IPS DF 6.9 (cell line): ENCODE data around the gene WDR81.
"Not testable (repeated sequence)": the region's sequence is repeated elsewhere in the genome, so short reads cannot be mapped to it uniquely, and the experiment has no call there.

Experiments used
- DNase-seq: peaks from one replicate; pipeline ENCODE4 v3.0.0-alpha.2; 2013; ENCODE audit warnings: low read depth, low spot score
- H3K27ac ChIP-seq: one replicate; pipeline ENCODE4 v1.5.1; 2013; ENCODE audit warnings: low read length, control low read depth
- H3K27me3 ChIP-seq: 2 replicates; pipeline ENCODE4 v1.6.1; 2013; ENCODE audit warnings: mild to moderate bottlenecking, low read length; ENCODE audit not compliant: control insufficient read depth, insufficient read depth
- H3K36me3 ChIP-seq: 2 replicates; pipeline ENCODE4 v1.6.1; 2013; ENCODE audit warnings: low read length; ENCODE audit not compliant: control insufficient read depth, insufficient read depth
- H3K4me1 ChIP-seq: 2 replicates; pipeline ENCODE4 v1.6.1; 2013; ENCODE audit warnings: low read length; ENCODE audit not compliant: control insufficient read depth, insufficient read depth
- H3K4me3 ChIP-seq: 2 replicates; pipeline ENCODE4 v1.5.1; 2013; ENCODE audit warnings: mild to moderate bottlenecking, low read length
- H3K9me3 ChIP-seq: 2 replicates; pipeline ENCODE4 v1.6.1; 2013; ENCODE audit warnings: low read length, inconsistent platforms; ENCODE audit not compliant: control insufficient read depth, insufficient read depth
- whole genome bisulfite sequencing: extraction: QIAGEN DNeasy Blood & Tissue Kit; methylation state at CpG from one replicate; pipeline ENCODE4 v1.1.7; 2013; ENCODE audit warnings: mixed read lengths, missing lambda C conversion rate; ENCODE audit not compliant: insufficient read length, insufficient coverage; 5-methylcytosine and 5-hydroxymethylcytosine counted together

Gene WDR81

DNA sequence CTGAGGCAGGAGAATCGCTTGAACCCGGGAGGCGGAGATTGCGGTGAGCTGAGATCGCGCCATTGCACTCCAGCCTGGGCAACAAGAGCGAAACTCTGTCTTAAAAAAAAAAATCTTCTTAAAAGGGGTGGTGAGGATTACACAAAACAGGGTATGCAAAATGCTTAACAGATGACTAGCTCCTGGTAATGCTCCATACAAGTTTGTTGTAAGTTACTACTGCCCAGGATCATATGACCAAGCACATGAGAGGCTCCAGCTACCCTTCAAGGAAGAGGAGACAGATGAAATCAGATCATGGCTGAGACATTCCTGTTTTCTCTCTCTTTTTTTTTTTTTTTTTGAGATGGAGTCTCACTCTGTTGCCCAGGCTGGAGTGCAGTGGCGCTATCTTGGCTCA lies 2.5 kb upstream of the WDR81 start:
- H3K4me1 ChIP-seq, DNase-seq, H3K36me3 ChIP-seq, H3K27ac ChIP-seq, H3K9me3 ChIP-seq, H3K4me3 ChIP-seq, H3K27me3 ChIP-seq: not testable (repeated sequence)
- whole genome bisulfite sequencing = no CpG with 5 or more reads among the region's 8 CpGs

DNA sequence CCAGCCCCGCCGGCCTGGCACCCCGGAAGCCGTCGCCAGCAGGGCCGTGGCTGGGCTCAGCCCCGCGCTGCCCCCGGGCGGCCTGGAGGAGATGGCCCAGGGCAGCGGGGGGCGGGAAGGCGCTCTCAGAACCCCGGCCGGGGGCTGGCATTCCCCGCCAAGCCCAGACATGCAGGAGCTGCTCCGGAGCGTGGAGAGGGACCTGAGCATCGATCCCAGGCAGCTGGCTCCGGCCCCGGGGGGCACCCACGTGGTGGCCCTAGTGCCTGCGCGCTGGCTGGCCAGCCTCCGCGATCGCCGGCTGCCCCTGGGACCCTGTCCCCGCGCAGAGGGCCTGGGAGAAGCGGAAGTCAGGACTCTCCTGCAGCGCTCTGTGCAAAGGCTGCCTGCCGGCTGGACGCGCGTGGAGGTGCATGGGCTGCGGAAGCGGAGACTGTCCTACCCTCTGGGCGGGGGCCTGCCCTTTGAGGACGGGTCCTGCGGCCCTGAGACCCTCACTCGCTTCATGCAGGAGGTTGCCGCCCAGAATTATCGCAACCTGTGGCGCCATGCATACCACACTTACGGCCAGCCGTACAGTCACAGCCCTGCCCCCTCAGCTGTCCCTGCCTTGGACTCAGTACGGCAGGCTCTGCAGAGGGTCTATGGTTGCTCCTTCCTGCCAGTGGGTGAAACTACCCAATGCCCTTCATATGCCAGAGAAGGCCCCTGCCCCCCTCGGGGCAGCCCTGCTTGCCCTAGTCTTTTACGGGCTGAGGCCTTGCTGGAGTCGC lies 551 bp downstream of the WDR81 start:
- H3K9me3 ChIP-seq = no peaks in the 10 kb centered on the region
- no peak for DNase-seq
- no CpG with 5 or more reads among the region's 51 CpGs for WGBS
- H3K27me3 ChIP-seq = no peaks in the 10 kb centered on the region
- no peaks in the 10 kb centered on the region; the same call in 1 of the 2 replicates for H3K36me3 ChIP-seq
- no peaks in the 10 kb centered on the region; the same call in 1 of the 2 replicates for H3K4me1 ChIP-seq
- H3K27ac ChIP-seq = no peak overlapping the region
- H3K4me3 ChIP-seq = peak overlapping the region; percentile 57

DNA sequence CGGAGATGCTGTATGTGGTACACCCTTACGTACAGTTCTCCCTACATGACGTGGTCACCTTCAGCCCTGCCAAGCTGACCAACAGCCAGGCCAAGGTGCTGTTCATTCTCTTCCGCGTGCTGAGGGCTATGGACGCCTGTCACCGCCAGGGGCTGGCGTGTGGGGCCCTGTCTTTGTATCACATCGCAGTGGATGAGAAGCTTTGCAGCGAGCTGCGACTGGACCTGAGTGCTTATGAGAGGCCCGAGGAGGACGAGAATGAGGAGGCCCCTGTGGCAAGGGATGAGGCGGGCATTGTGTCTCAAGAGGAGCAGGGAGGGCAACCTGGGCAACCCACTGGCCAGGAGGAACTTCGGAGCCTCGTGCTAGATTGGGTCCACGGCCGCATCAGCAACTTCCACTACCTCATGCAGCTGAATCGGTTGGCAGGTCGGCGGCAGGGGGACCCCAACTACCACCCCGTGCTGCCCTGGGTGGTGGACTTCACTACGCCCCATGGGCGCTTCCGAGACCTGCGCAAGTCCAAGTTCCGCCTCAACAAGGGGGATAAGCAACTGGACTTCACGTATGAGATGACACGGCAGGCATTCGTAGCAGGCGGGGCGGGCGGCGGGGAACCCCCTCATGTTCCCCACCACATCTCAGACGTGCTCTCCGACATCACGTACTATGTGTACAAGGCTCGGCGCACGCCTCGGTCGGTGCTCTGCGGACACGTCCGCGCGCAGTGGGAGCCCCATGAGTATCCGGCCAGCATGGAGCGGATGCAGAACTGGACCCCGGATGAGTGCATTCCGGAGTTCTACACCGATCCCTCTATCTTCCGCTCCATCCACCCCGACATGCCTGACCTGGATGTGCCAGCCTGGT lies 1.4 kb downstream of the WDR81 start:
- no peaks in the 10 kb centered on the region; the same call in 1 of the 2 replicates for H3K36me3 ChIP-seq
- WGBS = no CpG with 5 or more reads among the region's 54 CpGs
- no peak for DNase-seq
- H3K27me3 ChIP-seq = no peaks in the 10 kb centered on the region
- no peak overlapping the region for H3K27ac ChIP-seq
- H3K9me3 ChIP-seq = no peaks in the 10 kb centered on the region
- H3K4me3 ChIP-seq = no peak overlapping the region
- no peaks in the 10 kb centered on the region; the same call in 1 of the 2 replicates for H3K4me1 ChIP-seq

DNA sequence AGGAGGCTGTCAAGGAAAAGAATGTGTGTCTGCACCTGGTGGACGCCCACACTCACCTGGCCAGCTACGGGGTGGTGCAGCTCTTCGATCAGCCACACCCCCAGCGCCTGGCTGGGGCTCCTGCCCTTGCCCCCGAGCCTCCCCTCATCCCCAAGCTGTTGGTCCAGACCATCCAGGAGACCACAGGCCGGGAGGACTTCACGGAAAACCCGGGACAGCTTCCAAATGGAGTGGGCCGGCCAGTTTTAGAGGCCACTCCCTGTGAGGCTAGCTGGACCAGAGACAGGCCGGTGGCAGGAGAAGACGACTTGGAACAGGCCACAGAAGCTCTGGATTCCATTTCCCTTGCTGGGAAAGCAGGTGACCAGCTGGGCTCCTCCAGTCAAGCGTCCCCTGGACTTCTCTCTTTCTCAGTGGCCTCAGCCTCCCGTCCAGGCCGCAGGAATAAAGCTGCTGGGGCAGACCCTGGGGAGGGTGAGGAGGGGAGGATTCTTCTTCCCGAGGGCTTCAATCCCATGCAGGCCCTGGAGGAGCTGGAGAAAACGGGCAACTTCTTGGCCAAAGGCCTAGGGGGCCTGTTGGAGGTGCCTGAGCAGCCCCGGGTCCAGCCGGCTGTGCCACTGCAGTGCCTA lies 2.2 kb downstream of the WDR81 start:
- no CpG with 5 or more reads among the region's 18 CpGs for WGBS
- no peaks in the 10 kb centered on the region; the same call in 1 of the 2 replicates for H3K4me1 ChIP-seq
- no peaks in the 10 kb centered on the region; the same call in 1 of the 2 replicates for H3K36me3 ChIP-seq
- no peaks in the 10 kb centered on the region for H3K27me3 ChIP-seq
- DNase-seq = no peak
- H3K9me3 ChIP-seq = no peaks in the 10 kb centered on the region
- no peak overlapping the region for H3K27ac ChIP-seq
- no peak overlapping the region for H3K4me3 ChIP-seq

DNA sequence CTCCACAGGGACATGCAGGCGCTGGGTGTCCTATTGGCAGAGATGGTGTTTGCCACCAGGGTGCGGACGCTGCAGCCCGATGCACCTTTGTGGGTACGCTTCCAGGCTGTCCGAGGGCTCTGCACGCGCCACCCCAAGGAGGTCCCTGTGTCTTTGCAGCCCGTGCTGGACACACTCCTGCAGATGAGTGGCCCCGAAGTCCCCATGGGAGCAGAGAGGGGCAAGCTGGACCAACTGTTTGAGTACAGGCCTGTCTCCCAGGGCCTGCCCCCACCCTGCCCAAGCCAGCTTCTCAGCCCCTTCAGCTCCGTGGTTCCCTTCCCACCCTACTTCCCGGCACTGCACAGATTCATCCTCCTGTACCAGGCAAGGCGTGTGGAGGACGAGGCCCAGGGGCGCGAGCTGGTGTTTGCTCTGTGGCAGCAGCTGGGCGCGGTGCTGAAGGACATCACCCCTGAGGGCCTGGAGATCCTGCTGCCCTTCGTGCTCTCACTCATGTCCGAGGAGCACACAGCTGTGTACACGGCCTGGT lies 2.8 kb downstream of the WDR81 start:
- Histone ChIP-seq H3K4me1 (no peaks in the 10 kb centered on the region; the same call in 1 of the 2 replicates), H3K4me3 (no peak overlapping the region), H3K9me3 (no peaks in the 10 kb centered on the region), H3K27ac (no peak overlapping the region), H3K36me3 (no peaks in the 10 kb centered on the region; the same call in 1 of the 2 replicates), H3K27me3 (no peaks in the 10 kb centered on the region)
- WGBS = no CpG with 5 or more reads among the region's 21 CpGs
- DNase-seq = no peak

DNA sequence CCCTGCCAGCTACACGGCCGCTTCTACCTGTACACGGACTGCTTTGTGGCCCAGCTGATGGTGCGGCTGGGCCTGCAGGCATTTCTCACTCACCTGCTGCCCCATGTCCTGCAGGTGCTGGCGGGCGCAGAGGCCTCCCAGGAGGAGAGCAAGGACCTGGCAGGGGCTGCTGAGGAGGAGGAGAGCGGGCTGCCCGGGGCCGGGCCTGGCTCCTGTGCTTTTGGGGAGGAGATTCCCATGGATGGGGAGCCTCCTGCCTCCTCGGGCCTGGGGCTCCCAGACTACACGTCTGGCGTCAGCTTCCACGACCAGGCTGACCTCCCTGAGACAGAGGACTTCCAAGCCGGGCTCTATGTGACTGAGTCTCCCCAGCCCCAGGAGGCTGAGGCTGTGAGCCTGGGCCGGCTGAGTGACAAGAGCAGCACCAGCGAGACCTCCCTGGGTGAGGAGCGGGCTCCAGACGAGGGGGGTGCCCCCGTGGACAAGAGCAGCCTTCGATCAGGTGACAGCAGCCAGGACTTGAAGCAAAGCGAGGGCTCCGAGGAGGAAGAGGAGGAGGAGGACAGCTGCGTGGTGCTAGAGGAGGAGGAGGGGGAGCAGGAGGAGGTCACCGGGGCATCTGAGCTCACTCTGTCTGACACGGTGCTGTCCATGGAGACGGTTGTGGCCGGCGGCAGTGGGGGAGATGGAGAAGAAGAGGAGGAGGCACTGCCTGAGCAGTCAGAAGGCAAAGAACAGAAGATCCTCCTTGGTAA lies 3.5 kb downstream of the WDR81 start:
- no peaks in the 10 kb centered on the region; the same call in 1 of the 2 replicates for H3K4me1 ChIP-seq
- no peak for DNase-seq
- no peaks in the 10 kb centered on the region for H3K9me3 ChIP-seq
- no CpG with 5 or more reads among the region's 28 CpGs for WGBS
- H3K4me3 ChIP-seq = no peak overlapping the region
- H3K27me3 ChIP-seq = no peaks in the 10 kb centered on the region
- H3K27ac ChIP-seq = no peak overlapping the region
- no peaks in the 10 kb centered on the region; the same call in 1 of the 2 replicates for H3K36me3 ChIP-seq

DNA sequence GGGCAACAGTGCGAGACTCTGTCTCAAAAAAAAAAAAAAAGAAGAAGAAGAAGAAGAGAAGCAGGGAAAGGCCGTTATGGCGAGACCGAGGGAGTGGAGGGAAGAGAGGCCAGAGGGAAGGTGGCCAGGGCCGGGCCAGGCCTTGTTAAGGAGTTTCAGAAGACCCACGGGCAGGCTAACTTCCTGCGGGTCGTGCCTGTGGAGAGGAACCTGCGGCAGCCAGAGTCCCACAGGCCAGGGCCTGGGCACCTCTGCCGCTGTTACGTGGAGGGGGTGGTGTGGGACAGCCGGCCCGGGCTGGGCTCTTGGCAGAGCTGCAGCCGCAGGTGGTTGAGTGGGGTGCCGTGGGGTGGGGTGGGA lies 5.4 kb downstream of the WDR81 start:
- WGBS = no CpG with 5 or more reads among the region's 15 CpGs
- no peaks in the 10 kb centered on the region; the same call in 1 of the 2 replicates for H3K36me3 ChIP-seq
- H3K4me3 ChIP-seq = no peak overlapping the region
- H3K9me3 ChIP-seq = no peaks in the 10 kb centered on the region
- DNase-seq = no peak
- no peak overlapping the region for H3K27ac ChIP-seq
- no peaks in the 10 kb centered on the region; the same call in none of the 2 replicates for H3K4me1 ChIP-seq
- H3K27me3 ChIP-seq = no peaks in the 10 kb centered on the region

DNA sequence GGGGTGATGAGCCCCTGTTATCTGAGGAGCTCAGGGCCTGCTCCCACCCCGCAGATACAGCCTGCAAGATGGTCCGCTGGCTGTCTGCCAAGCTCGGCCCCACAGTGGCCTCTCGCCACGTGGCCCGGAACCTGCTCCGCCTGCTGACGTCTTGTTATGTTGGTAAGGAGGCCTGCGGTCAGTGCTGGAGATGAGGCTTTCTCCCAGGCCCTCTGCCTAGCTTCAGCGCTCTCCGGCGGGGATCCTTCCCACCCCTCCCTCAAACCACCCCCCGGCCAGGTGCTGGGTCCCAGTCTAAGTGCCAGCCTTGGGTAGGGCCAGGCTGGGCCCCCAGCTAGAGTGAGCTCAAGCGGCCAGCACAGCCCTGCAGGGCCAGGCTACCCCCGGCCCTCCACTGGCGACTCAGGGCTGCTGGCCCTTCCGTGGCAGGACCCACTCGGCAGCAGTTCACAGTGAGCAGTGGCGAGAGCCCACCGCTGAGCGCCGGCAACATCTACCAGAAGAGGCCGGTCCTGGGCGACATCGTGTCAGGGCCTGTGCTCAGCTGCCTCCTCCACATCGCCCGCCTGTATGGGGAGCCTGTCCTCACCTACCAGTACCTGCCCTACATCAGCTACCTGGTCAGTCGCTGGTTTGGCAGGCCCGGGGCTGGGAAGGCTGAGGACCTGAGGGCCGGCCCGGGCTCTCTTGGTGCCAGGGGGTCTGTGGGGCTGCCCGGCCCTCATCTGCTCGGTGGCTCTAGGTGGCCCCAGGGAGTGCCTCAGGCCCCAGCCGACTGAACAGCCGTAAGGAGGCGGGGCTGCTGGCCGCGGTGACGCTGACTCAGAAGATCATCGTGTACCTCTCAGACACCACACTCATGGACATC lies 6.1 kb downstream of the WDR81 start:
- Histone ChIP-seq H3K9me3 (no peaks in the 10 kb centered on the region), H3K4me1 (no peaks in the 10 kb centered on the region; the same call in 1 of the 2 replicates), H3K27me3 (no peaks in the 10 kb centered on the region), H3K4me3 (no peak overlapping the region), H3K27ac (no peak overlapping the region), H3K36me3 (no peaks in the 10 kb centered on the region; the same call in 1 of the 2 replicates)
- WGBS = no CpG with 5 or more reads among the region's 40 CpGs
- no peak for DNase-seq

DNA sequence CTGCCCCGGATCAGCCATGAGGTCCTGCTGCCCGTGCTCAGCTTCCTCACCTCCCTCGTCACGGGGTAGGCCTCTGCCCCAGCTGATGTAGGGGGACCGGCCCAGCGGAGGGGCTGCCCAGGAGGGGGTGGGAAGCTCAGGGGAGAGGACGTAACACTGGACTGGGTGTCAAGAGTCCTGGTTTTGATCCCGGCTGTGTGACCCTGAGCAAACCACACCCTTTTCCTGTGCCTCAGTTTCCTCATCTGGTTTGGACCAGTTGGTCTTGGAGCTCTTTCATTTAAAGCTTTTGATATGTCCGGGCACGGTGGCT lies 6.6 kb downstream of the WDR81 start:
- Histone ChIP-seq H3K36me3 (no peaks in the 10 kb centered on the region; the same call in 1 of the 2 replicates), H3K27me3 (no peaks in the 10 kb centered on the region), H3K4me1 (peaks cover 2% of the 10 kb centered on the region; the same call in 1 of the 2 replicates), H3K27ac (no peak overlapping the region), H3K9me3 (no peaks in the 10 kb centered on the region), H3K4me3 (no peak overlapping the region)
- no peak for DNase-seq
- no CpG with 5 or more reads among the region's 10 CpGs for WGBS
